GM12878 (cell line): ENCODE results near the gene CPB2. TPM values are rescaled to one million over a fixed set of nuclear protein-coding genes. Genes with fewer than 3 reads are reported as not detected.

ENCODE experiments used
- ATAC-seq: fragments of 200-7000 bp; cut with Tn5 transposase; 3 replicates; pipeline ENCODE4 v1.9.1; 2020; ENCODE audit warnings: mild to moderate bottlenecking, moderate library complexity
- BruUV-seq: library from RNA; stranded (reverse); fragments of 400-500 nt; replicated peaks from 2 replicates; lab custom pipeline; 2021; lab: Mats Ljungman, UMichigan
- CTCF ChIA-PET: fragments of 300-600 bp; sonication (Branson Sonifier 250); formaldehyde crosslinking; extraction: SDS; loops from one replicate; lab custom pipeline; 2021; ENCODE audit warnings: inconsistent platforms; lab: Yijun Ruan, JAX
- POLR2A ChIA-PET: fragments of 350-600 bp; formaldehyde crosslinking; extraction: SDS; loops from one replicate; lab custom pipeline; 2021; ENCODE audit warnings: inconsistent platforms; lab: Charles Lee
- RAD21 ChIA-PET: fragments of 300-600 bp; sonication (Branson Sonifier 250); formaldehyde crosslinking; loops from one replicate; lab custom pipeline; 2023; ENCODE audit warnings: antibody characterized with exemption; ENCODE audit not compliant: unreplicated experiment; lab: Charles Lee
- SMC1A ChIA-PET: fragments of 300-600 bp; sonication (Branson Sonifier 250); formaldehyde crosslinking; loops from one replicate; lab custom pipeline; 2023; ENCODE audit not compliant: unreplicated experiment, uncharacterized antibody; lab: Charles Lee
- DNase-seq: peaks from one replicate; pipeline ENCODE4 v3.0.0-alpha.2; 2011; ENCODE audit warnings: low read depth, low spot score
- FAIRE-seq: peaks from 3 replicates; lab custom pipeline; 2011; peaks lifted over from hg19 to GRCh38; lab: Jason Lieb, UNC
- H2AFZ ChIP-seq: 2 replicates; pipeline ENCODE4 v1.6.0; 2011; ENCODE audit warnings: low read depth, low read length, control low read depth; ENCODE audit not compliant: control insufficient read depth
- H3K27ac ChIP-seq: 2 replicates; pipeline ENCODE4 v1.5.1; 2011; ENCODE audit warnings: control low read depth; ENCODE audit not compliant: control insufficient read depth, insufficient read depth
- H3K27me3 ChIP-seq, 2 experiments: replicated peaks in 1 of 2; 2 replicates each; pipeline versions ENCODE4 v1.6.0 to v1.6.1; 2011; ENCODE audit warnings: low read length in 1 of 2; ENCODE audit not compliant: control insufficient read depth in 2 of 2, insufficient read depth in 2 of 2
- H3K36me3 ChIP-seq, 2 experiments: 2 replicates each; pipeline ENCODE4 v1.5.1; 2011; ENCODE audit warnings: low read length in 1 of 2; ENCODE audit not compliant: control insufficient read depth in 2 of 2, insufficient read depth in 2 of 2
- H3K4me1 ChIP-seq: 2 replicates; pipeline ENCODE4 v1.6.1; 2011; ENCODE audit warnings: mild to moderate bottlenecking, low read length, moderate library complexity, mixed read lengths; ENCODE audit not compliant: control insufficient read depth, insufficient read depth
- H3K4me2 ChIP-seq: 2 replicates; pipeline ENCODE4 v1.6.0; 2011; ENCODE audit warnings: control low read depth; ENCODE audit not compliant: control insufficient read depth, insufficient read depth
- H3K4me3 ChIP-seq: fragments of 200-600 bp; sonication (generic); 2 replicates; pipeline ENCODE4 v1.5.1; 2016
- H3K79me2 ChIP-seq: 2 replicates; pipeline ENCODE4 v1.6.0; 2011; ENCODE audit warnings: low read length; ENCODE audit not compliant: control insufficient read depth, insufficient read depth
- H3K9ac ChIP-seq: 2 replicates; pipeline ENCODE4 v1.8.0; 2011; ENCODE audit warnings: low read length, control low read depth, mixed read lengths; ENCODE audit not compliant: control insufficient read depth, insufficient read depth
- H3K9me3 ChIP-seq: replicated peaks from 3 replicates; pipeline ENCODE4 v1.5.1; 2011; ENCODE audit warnings: mild to moderate bottlenecking, low read length; ENCODE audit not compliant: control insufficient read depth, insufficient read depth
- H4K20me1 ChIP-seq: 2 replicates; pipeline ENCODE4 v1.6.0; 2011; ENCODE audit not compliant: control insufficient read depth, insufficient read depth
- CBX5 ChIP-seq: sonication (generic); IDR thresholded peaks from 2 replicates; pipeline ENCODE4 v1.6.1; 2016; ENCODE audit warnings: low read depth, moderate library complexity, mild to moderate bottlenecking, inconsistent platforms
- CREB1 ChIP-seq: IDR thresholded peaks from 2 replicates; pipeline ENCODE4 v1.6.1; 2012; ENCODE audit warnings: low read depth, mild to moderate bottlenecking, inconsistent platforms
- CREM ChIP-seq: IDR thresholded peaks from 2 replicates; pipeline ENCODE4 v1.6.1; 2014; ENCODE audit warnings: antibody characterized with exemption, low read depth
- JUNB ChIP-seq: IDR thresholded peaks from 2 replicates; pipeline ENCODE4 v1.6.1; 2016; ENCODE audit warnings: antibody characterized with exemption, mild to moderate bottlenecking
- NFXL1 ChIP-seq: fragments of 450-650 bp; IDR thresholded peaks from 2 replicates; pipeline ENCODE4 v1.6.1; 2017; ENCODE audit warnings: antibody characterized with exemption, mild to moderate bottlenecking, borderline replicate concordance
- NFYA ChIP-seq: IDR thresholded peaks from 2 replicates; pipeline ENCODE4 v1.6.1; 2011; ENCODE audit warnings: low read depth, mild to moderate bottlenecking, low read length, improper control_type of control experiment, borderline replicate concordance
- NRF1 ChIP-seq: conservative IDR thresholded peaks from 2 replicates; pipeline ENCODE4 v1.6.1; 2011; ENCODE audit warnings: mild to moderate bottlenecking, low read depth, low read length, improper control_type of control experiment
- RAD21 ChIP-seq: IDR thresholded peaks from 2 replicates; pipeline ENCODE4 v1.6.1; 2011; ENCODE audit warnings: mild to moderate bottlenecking, low read depth, low read length, moderate library complexity; ENCODE audit not compliant: insufficient read depth
- ZNF24 ChIP-seq: fragments of 450-650 bp; IDR thresholded peaks from 2 replicates; pipeline ENCODE4 v1.6.1; 2017; ENCODE audit warnings: antibody characterized with exemption, mild to moderate bottlenecking
- ZSCAN29 ChIP-seq: fragments of 450-650 bp; IDR thresholded peaks from 2 replicates; pipeline ENCODE4 v1.6.1; 2017; ENCODE audit warnings: mild to moderate bottlenecking, moderate library complexity
- WGBS: methylation state at CpG from one replicate; pipeline ENCODE4 v1.1.6; 2016; ENCODE audit warnings: low lambda C conversion rate; ENCODE audit not compliant: insufficient replicate concordance, insufficient coverage; ENCODE audit errors: missing lambda C conversion rate; 5-methylcytosine and 5-hydroxymethylcytosine counted together
- in situ Hi-C: fragments of 300-500 bp; cut with MboI; formaldehyde crosslinking; loops from 9 replicates; pipeline ENCODE4 v1.14.3; 2018; ENCODE audit warnings: mixed read lengths
- intact Hi-C: fragments of 100-400 bp; cut with micrococcal nuclease; formaldehyde crosslinking; loops from one replicate; pipeline ENCODE4 v1.14.2; 2022; ENCODE audit not compliant: unreplicated experiment
- polyA plus RNA-seq, 11 experiments: library from polyadenylated mRNA; depleted of rRNA in 4 of 11; unstranded in 6 of 11; stranded (reverse) in 5 of 11; fragments of >200 nt; fragmentation: Nextera tagmentation in 4 of 11; fragmentation: Illumina TruSeq in 1 of 11; extraction: Ambion mirVana in 4 of 11; extraction: Trizol in 1 of 11; gene quantifications; 1 replicate in 1 of 11; 2 replicates in 10 of 11; pipeline versions ENCODE4 v1.2.1 to v1.2.3, GENCODE V29; 2011 to 2016; ENCODE audit warnings: inconsistent platforms in 2 of 11, missing spikeins in 2 of 11, low read depth in 1 of 11
- total RNA-seq, 4 experiments: library from RNA; depleted of rRNA in 3 of 4; stranded (reverse); fragments of >200 nt in 3 of 4; fragmentation: Illumina TruSeq in 1 of 4; extraction: Trizol in 1 of 4; gene quantifications; 2 replicates each; pipeline versions ENCODE4 v1.2.1 to v1.2.3, GENCODE V29; 2013 to 2021
- TF ChIP-seq, protein P1 (sequence below): fragments of 450-650 bp; IDR thresholded peaks from 2 replicates; pipeline ENCODE4 v1.6.1; 2017; ENCODE audit warnings: mild to moderate bottlenecking, moderate library complexity
- TF ChIP-seq, protein P2 (sequence below): fragments of 150-350 bp; IDR thresholded peaks from 2 replicates; pipeline ENCODE4 v1.6.1; 2016; ENCODE audit warnings: low read depth, low read length

The CPB2 gene
- total and polyA plus RNA-seq, 10 of the 15 experiments (the other 5 are each of a cell fraction or from before 2014, with no cell fraction given): 0.05 to 0.87 (median 0.13) TPM; not detected in 3

DNA sequence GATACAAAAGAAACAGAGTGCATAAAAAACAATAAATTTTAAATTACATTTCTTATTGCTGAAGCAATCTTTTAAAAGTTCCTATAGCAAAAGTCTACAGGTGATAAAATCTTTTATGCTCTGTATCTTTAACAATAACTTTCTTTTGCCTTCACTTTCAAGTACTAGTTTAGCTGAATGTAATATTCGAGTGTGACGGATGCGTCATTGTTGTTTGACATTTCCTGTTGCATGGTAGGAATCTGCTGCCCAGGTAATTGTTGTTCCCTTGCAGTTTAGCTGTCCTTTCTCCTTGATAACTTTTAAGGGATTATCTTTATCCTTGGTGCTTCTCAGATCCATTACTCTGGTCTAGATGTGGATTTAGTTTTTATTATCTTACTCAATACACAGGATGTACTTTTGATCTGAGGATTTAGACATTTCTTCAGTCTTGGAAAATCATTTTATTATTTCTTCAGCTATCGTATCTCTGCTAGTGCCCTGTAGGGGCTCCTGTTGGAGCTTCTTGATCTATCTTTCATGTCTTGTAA lies 2.1 kb upstream of the CPB2 start:
- Histone ChIP-seq H3K4me3 (no peak overlapping the region), H3K9ac (no peak overlapping the region), H3K79me2 (no peaks in the 10 kb centered on the region), H3K36me3 (no peaks in the 10 kb centered on the region), H3K9me3 (no peaks in the 10 kb centered on the region), H3K27me3 (no peaks in the 10 kb centered on the region), H3K27ac (no peak overlapping the region), H3K4me1 (peaks cover 3% of the 10 kb centered on the region; the same call in 1 of the 2 replicates), H4K20me1 (no peaks in the 10 kb centered on the region), H3K4me2 (no peak overlapping the region), H2AFZ (peak overlapping the region; percentile 61)
- WGBS: 61% methylated on average over 4 of the region's 4 CpGs
- ChIA-PET CTCF (no interaction called here), POLR2A (no interaction called here), RAD21 (no interaction called here), SMC1A (no interaction called here)
- no peak for DNase-seq
- no peak for FAIRE-seq
- TF ChIP-seq ZSCAN29 (no peak), CREM (0 out of 2 replicates have a peak, but pooled peaks have one; percentile 15), NFXL1 (no peak), NRF1 (no peak), ZNF24 (no peak), RAD21 (no peak), JUNB (0 out of 2 replicates have a peak, but pooled peaks have one; percentile 6), NFYA (no peak), CREB1 (0 out of 2 replicates have a peak, but pooled peaks have one; percentile 18), CBX5 (no peak)
- TF ChIP-seq, protein P1, sequence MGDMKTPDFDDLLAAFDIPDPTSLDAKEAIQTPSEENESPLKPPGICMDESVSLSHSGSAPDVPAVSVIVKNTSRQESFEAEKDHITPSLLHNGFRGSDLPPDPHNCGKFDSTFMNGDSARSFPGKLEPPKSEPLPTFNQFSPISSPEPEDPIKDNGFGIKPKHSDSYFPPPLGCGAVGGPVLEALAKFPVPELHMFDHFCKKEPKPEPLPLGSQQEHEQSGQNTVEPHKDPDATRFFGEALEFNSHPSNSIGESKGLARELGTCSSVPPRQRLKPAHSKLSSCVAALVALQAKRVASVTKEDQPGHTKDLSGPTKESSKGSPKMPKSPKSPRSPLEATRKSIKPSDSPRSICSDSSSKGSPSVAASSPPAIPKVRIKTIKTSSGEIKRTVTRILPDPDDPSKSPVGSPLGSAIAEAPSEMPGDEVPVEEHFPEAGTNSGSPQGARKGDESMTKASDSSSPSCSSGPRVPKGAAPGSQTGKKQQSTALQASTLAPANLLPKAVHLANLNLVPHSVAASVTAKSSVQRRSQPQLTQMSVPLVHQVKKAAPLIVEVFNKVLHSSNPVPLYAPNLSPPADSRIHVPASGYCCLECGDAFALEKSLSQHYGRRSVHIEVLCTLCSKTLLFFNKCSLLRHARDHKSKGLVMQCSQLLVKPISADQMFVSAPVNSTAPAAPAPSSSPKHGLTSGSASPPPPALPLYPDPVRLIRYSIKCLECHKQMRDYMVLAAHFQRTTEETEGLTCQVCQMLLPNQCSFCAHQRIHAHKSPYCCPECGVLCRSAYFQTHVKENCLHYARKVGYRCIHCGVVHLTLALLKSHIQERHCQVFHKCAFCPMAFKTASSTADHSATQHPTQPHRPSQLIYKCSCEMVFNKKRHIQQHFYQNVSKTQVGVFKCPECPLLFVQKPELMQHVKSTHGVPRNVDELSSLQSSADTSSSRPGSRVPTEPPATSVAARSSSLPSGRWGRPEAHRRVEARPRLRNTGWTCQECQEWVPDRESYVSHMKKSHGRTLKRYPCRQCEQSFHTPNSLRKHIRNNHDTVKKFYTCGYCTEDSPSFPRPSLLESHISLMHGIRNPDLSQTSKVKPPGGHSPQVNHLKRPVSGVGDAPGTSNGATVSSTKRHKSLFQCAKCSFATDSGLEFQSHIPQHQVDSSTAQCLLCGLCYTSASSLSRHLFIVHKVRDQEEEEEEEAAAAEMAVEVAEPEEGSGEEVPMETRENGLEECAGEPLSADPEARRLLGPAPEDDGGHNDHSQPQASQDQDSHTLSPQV: no peak
- TF ChIP-seq, protein P2, sequence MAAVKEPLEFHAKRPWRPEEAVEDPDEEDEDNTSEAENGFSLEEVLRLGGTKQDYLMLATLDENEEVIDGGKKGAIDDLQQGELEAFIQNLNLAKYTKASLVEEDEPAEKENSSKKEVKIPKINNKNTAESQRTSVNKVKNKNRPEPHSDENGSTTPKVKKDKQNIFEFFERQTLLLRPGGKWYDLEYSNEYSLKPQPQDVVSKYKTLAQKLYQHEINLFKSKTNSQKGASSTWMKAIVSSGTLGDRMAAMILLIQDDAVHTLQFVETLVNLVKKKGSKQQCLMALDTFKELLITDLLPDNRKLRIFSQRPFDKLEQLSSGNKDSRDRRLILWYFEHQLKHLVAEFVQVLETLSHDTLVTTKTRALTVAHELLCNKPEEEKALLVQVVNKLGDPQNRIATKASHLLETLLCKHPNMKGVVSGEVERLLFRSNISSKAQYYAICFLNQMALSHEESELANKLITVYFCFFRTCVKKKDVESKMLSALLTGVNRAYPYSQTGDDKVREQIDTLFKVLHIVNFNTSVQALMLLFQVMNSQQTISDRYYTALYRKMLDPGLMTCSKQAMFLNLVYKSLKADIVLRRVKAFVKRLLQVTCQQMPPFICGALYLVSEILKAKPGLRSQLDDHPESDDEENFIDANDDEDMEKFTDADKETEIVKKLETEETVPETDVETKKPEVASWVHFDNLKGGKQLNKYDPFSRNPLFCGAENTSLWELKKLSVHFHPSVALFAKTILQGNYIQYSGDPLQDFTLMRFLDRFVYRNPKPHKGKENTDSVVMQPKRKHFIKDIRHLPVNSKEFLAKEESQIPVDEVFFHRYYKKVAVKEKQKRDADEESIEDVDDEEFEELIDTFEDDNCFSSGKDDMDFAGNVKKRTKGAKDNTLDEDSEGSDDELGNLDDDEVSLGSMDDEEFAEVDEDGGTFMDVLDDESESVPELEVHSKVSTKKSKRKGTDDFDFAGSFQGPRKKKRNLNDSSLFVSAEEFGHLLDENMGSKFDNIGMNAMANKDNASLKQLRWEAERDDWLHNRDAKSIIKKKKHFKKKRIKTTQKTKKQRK: no peak
- ATAC-seq: no peak
- in situ Hi-C loops: no loop called here
- no TSS peak for BruUV-seq
- intact Hi-C loops: no loop called here
